ENCODE data around the gene NAE1. TPM values are rescaled to one million over a fixed set of nuclear protein-coding genes. Genes with fewer than 3 reads are reported as not detected.

Gene NAE1
- total RNA-seq, 4 donors from 2014 or later = 29.7 to 36.4 (median 35.3) TPM

DNA sequence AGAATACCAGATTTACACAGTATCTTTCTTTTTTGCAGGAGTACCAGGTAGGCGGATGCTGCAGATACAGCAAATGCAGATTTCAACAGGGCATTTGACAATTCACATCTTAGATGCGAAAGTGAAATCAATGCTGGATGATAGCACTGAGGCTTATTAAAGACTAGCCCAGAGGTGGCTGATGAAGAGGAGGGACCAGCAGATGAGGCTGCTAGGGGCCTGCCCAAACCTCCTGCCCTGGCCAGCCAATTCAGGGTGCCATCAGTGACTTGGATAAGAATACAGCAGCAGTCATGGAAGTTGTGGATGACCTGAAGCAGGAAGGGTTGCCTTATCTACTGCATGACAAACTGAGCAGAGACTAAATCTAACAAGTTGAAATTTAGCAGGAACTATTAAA lies 77.8 kb downstream of the NAE1 start:
- TF ChIP-seq, protein P1, sequence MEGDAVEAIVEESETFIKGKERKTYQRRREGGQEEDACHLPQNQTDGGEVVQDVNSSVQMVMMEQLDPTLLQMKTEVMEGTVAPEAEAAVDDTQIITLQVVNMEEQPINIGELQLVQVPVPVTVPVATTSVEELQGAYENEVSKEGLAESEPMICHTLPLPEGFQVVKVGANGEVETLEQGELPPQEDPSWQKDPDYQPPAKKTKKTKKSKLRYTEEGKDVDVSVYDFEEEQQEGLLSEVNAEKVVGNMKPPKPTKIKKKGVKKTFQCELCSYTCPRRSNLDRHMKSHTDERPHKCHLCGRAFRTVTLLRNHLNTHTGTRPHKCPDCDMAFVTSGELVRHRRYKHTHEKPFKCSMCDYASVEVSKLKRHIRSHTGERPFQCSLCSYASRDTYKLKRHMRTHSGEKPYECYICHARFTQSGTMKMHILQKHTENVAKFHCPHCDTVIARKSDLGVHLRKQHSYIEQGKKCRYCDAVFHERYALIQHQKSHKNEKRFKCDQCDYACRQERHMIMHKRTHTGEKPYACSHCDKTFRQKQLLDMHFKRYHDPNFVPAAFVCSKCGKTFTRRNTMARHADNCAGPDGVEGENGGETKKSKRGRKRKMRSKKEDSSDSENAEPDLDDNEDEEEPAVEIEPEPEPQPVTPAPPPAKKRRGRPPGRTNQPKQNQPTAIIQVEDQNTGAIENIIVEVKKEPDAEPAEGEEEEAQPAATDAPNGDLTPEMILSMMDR (IDR thresholded peaks at IDR 0.05) = no peak
- no peak for ATAC-seq (ENCODE audit: low FRiP score)

More for the DNA sequence above, 77.8 kb downstream of the NAE1 start:
- DNase-seq (ENCODE audit: low spot score) = no peak

Other genes starting within 250 kb of the NAE1 start
- gene CMTM3, start 226.3 kb downstream of the NAE1 start, total RNA-seq = 10 to 100 TPM; 28.9 to 53.4 (median 43.5) TPM
- 10 to 100 TPM; 12.6 to 29.9 (median 23.8) TPM for gene CMTM4, start 134.2 kb downstream of the NAE1 start, total RNA-seq
- gene DYNC1LI2, start 79.4 kb downstream of the NAE1 start, total RNA-seq = 100 to 1,000 TPM; 120 to 199 (median 169) TPM
- gene TERB1, start 29.4 kb downstream of the NAE1 start, total RNA-seq = not detected
- gene CA7, start 13.4 kb upstream of the NAE1 start, total RNA-seq = not detected
- gene PDP2, start 49.5 kb upstream of the NAE1 start, total RNA-seq = 10 to 100 TPM; 17.9 to 48.2 (median 20.5) TPM
- not detected for gene CDH16, start 87.9 kb upstream of the NAE1 start, total RNA-seq
- 10 to 100 TPM in 3 of 4 donors, 1 to 10 TPM in 1; 3.8 to 21.0 (median 11.9) TPM for gene RRAD, start 94.6 kb upstream of the NAE1 start, total RNA-seq
- 10 to 100 TPM; 50.4 to 86.8 (median 70.4) TPM for gene CIAO2B, start 103.4 kb upstream of the NAE1 start, total RNA-seq
- 10 to 100 TPM; 25.1 to 34.3 (median 28.1) TPM for gene CES2, start 104.5 kb upstream of the NAE1 start, total RNA-seq
- gene CES3, start 130.3 kb upstream of the NAE1 start, total RNA-seq = 1 to 10 TPM in 1 of 4 donors, under 1 TPM in 3; 0.31 to 1.6 (median 0.84) TPM
- gene CES4A, start 157.6 kb upstream of the NAE1 start, total RNA-seq = 10 to 100 TPM in 3 of 4 donors, 1 to 10 TPM in 1; 4.4 to 48.1 (median 14.3) TPM
- 10 to 100 TPM; 30.3 to 77.6 (median 35.4) TPM for gene CBFB, start 198.2 kb upstream of the NAE1 start, total RNA-seq

Data from omental fat pad (tissue), 4 donors.